Measurements from ENCODE around the gene GPR25.

GRCh38 chr1:200857804-200858203, 15.0 kb upstream of the GPR25 start:
- TF ChIP-seq GATA3 (IDR thresholded peaks at IDR 0.05; ENCODE audit: low read depth, low read length) (no peak), GATA2 (IDR thresholded peaks at IDR 0.05; ENCODE audit: low read depth, low read length) (no peak)

All from SH-SY5Y (cell line).